ENCODE measurements around the gene REEP6.
"Not testable (repeated sequence)": the region's sequence is repeated elsewhere in the genome, so short reads cannot be mapped to it uniquely, and the experiment has no call there.

Gene REEP6

DNA sequence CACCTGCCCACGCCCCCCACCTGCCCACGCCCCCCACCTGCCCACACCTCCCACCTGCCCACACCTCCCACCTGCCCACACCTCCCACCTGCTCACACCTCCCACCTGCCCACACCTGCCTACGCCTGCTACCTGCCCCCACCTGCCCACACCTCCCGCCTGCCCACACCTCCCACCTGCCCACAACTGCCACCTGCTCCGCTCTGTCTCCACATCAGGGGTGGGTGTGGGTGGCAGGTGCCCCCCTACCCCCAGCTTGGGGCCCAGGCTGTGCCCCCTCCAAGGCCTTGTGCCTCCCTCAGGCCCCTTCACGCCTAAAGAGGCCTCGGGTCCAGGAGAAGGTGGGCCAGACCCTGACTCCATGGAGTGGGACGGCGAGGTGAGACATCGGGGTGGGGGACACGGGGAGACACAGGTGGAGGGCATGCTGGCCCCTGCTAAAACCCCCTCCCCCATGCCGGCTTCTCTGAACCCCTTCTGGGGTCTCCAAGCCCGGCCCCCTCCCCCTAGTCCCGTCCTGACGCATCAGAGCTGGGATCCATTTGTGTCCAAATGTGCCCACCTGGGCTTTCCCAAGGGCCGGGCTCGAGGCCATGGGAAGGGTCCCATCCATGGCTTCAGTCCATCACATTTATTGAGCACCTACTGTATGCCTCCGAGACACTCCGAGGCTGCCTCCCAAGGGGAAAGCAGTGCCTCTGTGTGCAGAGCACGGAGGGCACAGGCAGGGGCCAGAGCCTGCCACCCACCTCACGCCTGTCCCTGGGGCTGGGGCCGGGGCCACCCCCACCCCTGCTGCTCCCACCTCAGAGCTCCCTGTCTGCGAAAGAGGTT lies 37.8 kb downstream of the REEP6 start:
- Histone ChIP-seq H3K27me3 (ENCODE audit: control insufficient read depth in 1 of 2, insufficient read depth in 2 of 2, low read length in 2 of 2) (peaks cover 38 to 40% of the 10 kb centered on the region in 2 donors), H3K27ac (ENCODE audit: low read length) (no peak overlapping the region), H3K9me3 (ENCODE audit: control insufficient read depth in 2 of 2, low read length in 2 of 2) (no peaks in the 10 kb centered on the region), H3K36me3 (ENCODE audit: control insufficient read depth in 2 of 2, insufficient read depth in 2 of 2, low read length in 2 of 2) (no peaks in the 10 kb centered on the region), H3K4me1 (ENCODE audit: control insufficient read depth, insufficient read depth, low read length) (peaks cover 4% of the 10 kb centered on the region), H3K9ac (ENCODE audit: low read length in 2 of 2) (no peak overlapping the region), H3K4me3 (ENCODE audit: low read length in 2 of 2) (no peak overlapping the region)

GRCh38 chr19:1529430-1529816 lies 38.4 kb downstream of the REEP6 start:
- Histone ChIP-seq H3K4me3 (ENCODE audit: low read length in 2 of 2) (no peak overlapping the region), H3K4me1 (ENCODE audit: control insufficient read depth, insufficient read depth, low read length) (peaks cover under 1% of the 10 kb centered on the region), H3K9me3 (ENCODE audit: control insufficient read depth in 2 of 2, low read length in 2 of 2) (no peaks in the 10 kb centered on the region), H3K27ac (ENCODE audit: low read length) (no peak overlapping the region), H3K27me3 (ENCODE audit: control insufficient read depth in 1 of 2, insufficient read depth in 2 of 2, low read length in 2 of 2) (peaks cover 33 to 38% of the 10 kb centered on the region in 2 donors), H3K9ac (ENCODE audit: low read length in 2 of 2) (no peak overlapping the region), H3K36me3 (ENCODE audit: control insufficient read depth in 2 of 2, insufficient read depth in 2 of 2, low read length in 2 of 2) (no peaks in the 10 kb centered on the region)

- H3K36me3 ChIP-seq (ENCODE audit: control insufficient read depth in 2 of 2, insufficient read depth in 2 of 2, low read length in 2 of 2); H3K4me3 ChIP-seq (ENCODE audit: low read length in 2 of 2); H3K27ac ChIP-seq (ENCODE audit: low read length); H3K9me3 ChIP-seq (ENCODE audit: control insufficient read depth in 2 of 2, low read length in 2 of 2); H3K9ac ChIP-seq (ENCODE audit: low read length in 2 of 2); H3K4me1 ChIP-seq (ENCODE audit: control insufficient read depth, insufficient read depth, low read length): not testable (repeated sequence)
- peaks cover 20 to 24% of the 10 kb centered on the region in 2 donors for H3K27me3 ChIP-seq (ENCODE audit: control insufficient read depth in 1 of 2, insufficient read depth in 2 of 2, low read length in 2 of 2)
These were observed 39.9 kb downstream of the REEP6 start for GRCh38 chr19:1530856-1531255.

GRCh38 chr19:1531587-1531986 lies 40.6 kb downstream of the REEP6 start:
- H3K27me3 ChIP-seq (ENCODE audit: control insufficient read depth in 1 of 2, insufficient read depth in 2 of 2, low read length in 2 of 2): peaks cover 14 to 18% of the 10 kb centered on the region in 2 donors
- no peak overlapping the region for H3K27ac ChIP-seq (ENCODE audit: low read length)
- H3K9me3 ChIP-seq (ENCODE audit: control insufficient read depth in 2 of 2, low read length in 2 of 2): no peaks in the 10 kb centered on the region
- no peaks in the 10 kb centered on the region for H3K4me1 ChIP-seq (ENCODE audit: control insufficient read depth, insufficient read depth, low read length)
- H3K4me3 ChIP-seq (ENCODE audit: low read length in 2 of 2): no peak overlapping the region
- H3K9ac ChIP-seq (ENCODE audit: low read length in 2 of 2): no peak overlapping the region
- no peaks in the 10 kb centered on the region for H3K36me3 ChIP-seq (ENCODE audit: control insufficient read depth in 2 of 2, insufficient read depth in 2 of 2, low read length in 2 of 2)

GRCh38 chr19:1532003-1532402 lies 41.0 kb downstream of the REEP6 start:
- Histone ChIP-seq H3K4me1 (ENCODE audit: control insufficient read depth, insufficient read depth, low read length) (no peaks in the 10 kb centered on the region), H3K27ac (ENCODE audit: low read length) (no peak overlapping the region), H3K36me3 (ENCODE audit: control insufficient read depth in 2 of 2, insufficient read depth in 2 of 2, low read length in 2 of 2) (no peaks in the 10 kb centered on the region), H3K27me3 (ENCODE audit: control insufficient read depth in 1 of 2, insufficient read depth in 2 of 2, low read length in 2 of 2) (peaks cover 11 to 17% of the 10 kb centered on the region in 2 donors), H3K4me3 (ENCODE audit: low read length in 2 of 2) (no peak overlapping the region), H3K9me3 (ENCODE audit: control insufficient read depth in 2 of 2, low read length in 2 of 2) (no peaks in the 10 kb centered on the region), H3K9ac (ENCODE audit: low read length in 2 of 2) (no peak overlapping the region)

GRCh38 chr19:1533510-1534150 lies 42.6 kb downstream of the REEP6 start:
- Histone ChIP-seq H3K27ac (ENCODE audit: low read length) (no peak overlapping the region), H3K9me3 (ENCODE audit: control insufficient read depth in 2 of 2, low read length in 2 of 2) (no peaks in the 10 kb centered on the region), H3K4me3 (ENCODE audit: low read length in 2 of 2) (no peak overlapping the region), H3K4me1 (ENCODE audit: control insufficient read depth, insufficient read depth, low read length) (no peaks in the 10 kb centered on the region), H3K36me3 (ENCODE audit: control insufficient read depth in 2 of 2, insufficient read depth in 2 of 2, low read length in 2 of 2) (no peaks in the 10 kb centered on the region), H3K27me3 (ENCODE audit: control insufficient read depth in 1 of 2, insufficient read depth in 2 of 2, low read length in 2 of 2) (peaks cover 9 to 13% of the 10 kb centered on the region in 2 donors), H3K9ac (ENCODE audit: low read length in 2 of 2) (no peak overlapping the region)

GRCh38 chr19:1534972-1535371 lies 44.0 kb downstream of the REEP6 start:
- Histone ChIP-seq H3K9ac (ENCODE audit: low read length in 2 of 2) (no peak overlapping the region), H3K27ac (ENCODE audit: low read length) (no peak overlapping the region), H3K27me3 (ENCODE audit: control insufficient read depth in 1 of 2, insufficient read depth in 2 of 2, low read length in 2 of 2) (peaks cover 4 to 7% of the 10 kb centered on the region in 2 donors), H3K9me3 (ENCODE audit: control insufficient read depth in 2 of 2, low read length in 2 of 2) (no peaks in the 10 kb centered on the region), H3K36me3 (ENCODE audit: control insufficient read depth in 2 of 2, insufficient read depth in 2 of 2, low read length in 2 of 2) (no peaks in the 10 kb centered on the region), H3K4me3 (ENCODE audit: low read length in 2 of 2) (no peak overlapping the region), H3K4me1 (ENCODE audit: control insufficient read depth, insufficient read depth, low read length) (peaks cover 2% of the 10 kb centered on the region)

DNA sequence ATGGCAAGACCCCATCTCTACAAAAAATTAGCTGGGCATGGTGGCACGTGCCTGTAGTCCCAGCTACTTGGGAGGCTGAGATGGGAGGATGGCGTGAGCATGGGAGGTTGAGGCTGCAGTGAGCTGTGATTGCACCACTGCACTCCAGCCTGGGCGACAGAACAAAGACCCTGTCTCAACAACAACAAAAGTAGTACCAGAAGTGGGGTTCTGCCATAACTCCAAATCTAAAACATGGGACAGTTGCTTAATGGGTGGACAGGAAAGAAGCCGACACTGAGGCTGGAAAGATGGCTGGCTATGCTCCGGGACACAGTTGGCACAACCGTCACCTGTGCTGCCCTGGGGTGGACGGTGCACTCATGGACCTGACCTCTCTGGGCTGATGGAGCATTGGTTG lies 44.7 kb downstream of the REEP6 start:
- H3K4me1 ChIP-seq (ENCODE audit: control insufficient read depth, insufficient read depth, low read length); H3K27ac ChIP-seq (ENCODE audit: low read length); H3K27me3 ChIP-seq (ENCODE audit: control insufficient read depth in 1 of 2, insufficient read depth in 2 of 2, low read length in 2 of 2); H3K36me3 ChIP-seq (ENCODE audit: control insufficient read depth in 2 of 2, insufficient read depth in 2 of 2, low read length in 2 of 2); H3K9ac ChIP-seq (ENCODE audit: low read length in 2 of 2); H3K4me3 ChIP-seq (ENCODE audit: low read length in 2 of 2); H3K9me3 ChIP-seq (ENCODE audit: control insufficient read depth in 2 of 2, low read length in 2 of 2): not testable (repeated sequence)

DNA sequence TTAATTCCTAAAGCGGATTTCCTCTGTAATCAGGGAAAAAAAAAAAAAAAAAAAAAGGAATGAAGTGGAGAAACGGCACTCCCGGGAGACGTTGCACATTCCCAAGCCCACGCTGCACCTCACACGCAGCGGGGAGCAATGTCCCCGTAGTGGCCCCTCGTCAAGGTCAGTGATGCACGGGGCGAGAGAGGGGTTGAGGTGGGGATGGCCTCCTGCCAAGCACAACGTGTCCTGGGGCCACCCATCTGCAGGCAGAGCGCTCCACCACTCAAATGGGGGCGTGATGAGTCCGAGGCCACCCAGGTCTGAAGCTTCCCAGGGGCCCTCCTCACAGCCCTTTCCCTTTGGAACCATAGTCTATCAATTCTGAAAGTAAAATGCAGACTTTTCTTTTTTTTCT lies 48.0 kb downstream of the REEP6 start:
- H3K4me1 ChIP-seq (ENCODE audit: control insufficient read depth, insufficient read depth, low read length): peaks cover 2% of the 10 kb centered on the region
- no peaks in the 10 kb centered on the region for H3K36me3 ChIP-seq (ENCODE audit: control insufficient read depth in 2 of 2, insufficient read depth in 2 of 2, low read length in 2 of 2)
- no peak overlapping the region for H3K27ac ChIP-seq (ENCODE audit: low read length)
- H3K9ac ChIP-seq (ENCODE audit: low read length in 2 of 2): no peak overlapping the region
- H3K27me3 ChIP-seq (ENCODE audit: control insufficient read depth in 1 of 2, insufficient read depth in 2 of 2, low read length in 2 of 2): peaks cover 0 to 2% of the 10 kb centered on the region in 2 donors
- no peaks in the 10 kb centered on the region for H3K9me3 ChIP-seq (ENCODE audit: control insufficient read depth in 2 of 2, low read length in 2 of 2)
- H3K4me3 ChIP-seq (ENCODE audit: low read length in 2 of 2): no peak overlapping the region

GRCh38 chr19:1539749-1540148 lies 48.8 kb downstream of the REEP6 start:
- H3K9me3 ChIP-seq (ENCODE audit: control insufficient read depth in 2 of 2, low read length in 2 of 2); H3K27me3 ChIP-seq (ENCODE audit: control insufficient read depth in 1 of 2, insufficient read depth in 2 of 2, low read length in 2 of 2); H3K9ac ChIP-seq (ENCODE audit: low read length in 2 of 2); H3K27ac ChIP-seq (ENCODE audit: low read length); H3K4me1 ChIP-seq (ENCODE audit: control insufficient read depth, insufficient read depth, low read length); H3K36me3 ChIP-seq (ENCODE audit: control insufficient read depth in 2 of 2, insufficient read depth in 2 of 2, low read length in 2 of 2); H3K4me3 ChIP-seq (ENCODE audit: low read length in 2 of 2): not testable (repeated sequence)

DNA sequence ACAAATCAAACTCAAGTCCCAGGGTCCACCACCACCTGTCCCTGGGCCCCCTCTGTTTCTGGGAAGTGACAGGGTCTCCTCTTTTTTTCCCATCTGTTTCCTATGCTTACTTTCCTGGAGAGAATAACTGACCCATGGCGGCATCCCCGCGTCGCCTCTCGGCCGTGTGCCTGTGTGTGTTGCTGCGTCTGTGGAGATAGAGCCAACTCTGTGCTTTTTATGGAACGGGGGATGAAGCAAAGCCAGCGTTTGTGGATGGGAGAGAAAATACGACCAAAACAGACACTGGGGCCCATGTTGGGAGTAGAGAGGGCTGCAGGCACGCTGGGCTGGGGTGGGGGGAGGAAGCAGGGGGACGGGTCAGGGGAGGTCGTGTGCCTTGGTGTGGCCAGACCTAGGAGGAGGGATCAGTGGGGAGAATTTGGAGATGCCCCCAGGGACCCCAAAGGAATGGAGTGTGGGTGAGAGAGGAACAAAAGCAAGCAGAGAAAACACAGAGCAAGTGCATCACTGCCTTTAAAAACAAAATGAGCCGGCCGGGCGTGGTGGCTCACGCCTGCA lies 49.5 kb downstream of the REEP6 start:
- peak overlapping the region in 1 of 2 donors; percentile 40 for H3K4me3 ChIP-seq (ENCODE audit: low read length in 2 of 2)
- no peaks in the 10 kb centered on the region for H3K36me3 ChIP-seq (ENCODE audit: control insufficient read depth in 2 of 2, insufficient read depth in 2 of 2, low read length in 2 of 2)
- H3K27ac ChIP-seq (ENCODE audit: low read length): no peak overlapping the region
- peaks cover under 1 to 2% of the 10 kb centered on the region in 2 donors for H3K27me3 ChIP-seq (ENCODE audit: control insufficient read depth in 1 of 2, insufficient read depth in 2 of 2, low read length in 2 of 2)
- H3K9me3 ChIP-seq (ENCODE audit: control insufficient read depth in 2 of 2, low read length in 2 of 2): no peaks in the 10 kb centered on the region
- no peak overlapping the region for H3K9ac ChIP-seq (ENCODE audit: low read length in 2 of 2)
- peaks cover 2% of the 10 kb centered on the region for H3K4me1 ChIP-seq (ENCODE audit: control insufficient read depth, insufficient read depth, low read length)

Data from stomach smooth muscle (tissue), 2 donors.